GM18517 (cell line): ENCODE results near the gene SPHK2.
"Not testable (repeated sequence)": the region's sequence is repeated elsewhere in the genome, so short reads cannot be mapped to it uniquely, and the experiment has no call there.

Experiments
- ATAC-seq: cut with Tn5 transposase; IDR thresholded peaks from one replicate; pipeline ENCODE4 v1.9.1; 2021; ENCODE audit warnings: mild to moderate bottlenecking, moderate library complexity; ENCODE audit not compliant: unreplicated experiment

The SPHK2 gene, protein sequence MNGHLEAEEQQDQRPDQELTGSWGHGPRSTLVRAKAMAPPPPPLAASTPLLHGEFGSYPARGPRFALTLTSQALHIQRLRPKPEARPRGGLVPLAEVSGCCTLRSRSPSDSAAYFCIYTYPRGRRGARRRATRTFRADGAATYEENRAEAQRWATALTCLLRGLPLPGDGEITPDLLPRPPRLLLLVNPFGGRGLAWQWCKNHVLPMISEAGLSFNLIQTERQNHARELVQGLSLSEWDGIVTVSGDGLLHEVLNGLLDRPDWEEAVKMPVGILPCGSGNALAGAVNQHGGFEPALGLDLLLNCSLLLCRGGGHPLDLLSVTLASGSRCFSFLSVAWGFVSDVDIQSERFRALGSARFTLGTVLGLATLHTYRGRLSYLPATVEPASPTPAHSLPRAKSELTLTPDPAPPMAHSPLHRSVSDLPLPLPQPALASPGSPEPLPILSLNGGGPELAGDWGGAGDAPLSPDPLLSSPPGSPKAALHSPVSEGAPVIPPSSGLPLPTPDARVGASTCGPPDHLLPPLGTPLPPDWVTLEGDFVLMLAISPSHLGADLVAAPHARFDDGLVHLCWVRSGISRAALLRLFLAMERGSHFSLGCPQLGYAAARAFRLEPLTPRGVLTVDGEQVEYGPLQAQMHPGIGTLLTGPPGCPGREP

DNA sequence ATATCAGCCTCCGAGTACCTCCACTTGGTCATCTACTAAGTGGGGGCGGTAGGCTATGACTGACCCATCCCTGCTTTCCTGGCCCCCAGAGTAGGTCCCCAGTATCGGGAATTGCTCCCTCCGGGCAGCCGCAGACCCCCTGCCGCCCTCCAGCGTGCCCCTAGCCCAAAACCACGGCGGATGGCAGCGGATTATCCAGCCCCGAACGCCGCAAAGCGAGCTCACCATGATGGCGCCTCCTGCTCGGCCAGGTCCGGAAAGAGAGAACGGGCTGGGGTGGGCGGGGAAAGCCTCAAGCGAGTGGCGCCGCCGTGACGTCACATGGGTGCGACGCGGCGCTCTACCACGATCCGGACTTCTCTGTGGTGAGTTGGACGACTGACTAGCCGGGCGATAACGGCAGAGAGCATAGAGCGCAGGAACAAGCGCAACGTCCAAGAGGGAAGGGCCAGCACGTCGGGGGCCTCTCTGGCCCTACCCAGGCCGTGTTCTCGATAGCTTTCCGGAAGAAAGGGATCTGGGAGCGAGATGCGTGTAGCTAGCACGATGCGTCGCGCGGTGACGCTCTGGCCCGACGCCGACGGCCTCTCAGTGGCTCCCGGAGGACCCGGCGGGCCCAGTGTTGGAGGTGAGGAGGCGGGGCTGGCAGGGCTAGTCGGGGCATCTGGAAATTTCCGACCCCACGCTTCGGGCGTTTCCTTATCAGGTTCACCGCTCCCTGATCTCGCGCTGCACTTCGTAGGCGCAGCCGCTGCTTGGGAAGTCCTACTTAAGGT, at the start of gene SPHK2, which contains the start of gene RPL18:
Gene SPHK2 (plus strand): TSS at position 591 of the 776 bp plus-strand sequence. CDS start 1,009 bp downstream, outside the sequence.
Gene RPL18 (minus strand): TSS at position 263 of the 776 bp plus-strand sequence. CDS start 35 bp downstream, at position 228.
- peak; percentile 91 for ATAC-seq

DNA sequence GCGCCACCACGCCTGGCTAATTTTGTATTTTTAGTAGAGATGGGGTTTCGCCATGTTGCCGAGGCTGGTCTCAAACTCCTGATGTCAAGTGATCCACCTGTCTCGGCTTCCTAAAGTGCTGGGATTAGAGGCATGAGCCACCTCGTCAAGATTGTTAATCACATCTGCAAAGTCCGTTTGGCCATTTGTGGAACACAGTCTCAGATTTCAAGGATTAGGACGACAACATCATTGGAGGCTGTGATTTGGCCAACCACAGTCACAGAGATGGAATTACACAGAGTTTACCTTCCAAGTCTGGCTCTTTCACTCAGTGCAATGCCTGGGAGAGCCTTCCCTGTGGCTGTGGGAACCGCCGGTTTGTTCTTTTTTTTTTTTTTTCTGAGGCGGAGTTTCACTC, 49.5 kb upstream of the SPHK2 start:
- no peak for ATAC-seq

GRCh38 chr19:48571378-48572162, 47.7 kb upstream of the SPHK2 start:
- ATAC-seq = no peak

DNA sequence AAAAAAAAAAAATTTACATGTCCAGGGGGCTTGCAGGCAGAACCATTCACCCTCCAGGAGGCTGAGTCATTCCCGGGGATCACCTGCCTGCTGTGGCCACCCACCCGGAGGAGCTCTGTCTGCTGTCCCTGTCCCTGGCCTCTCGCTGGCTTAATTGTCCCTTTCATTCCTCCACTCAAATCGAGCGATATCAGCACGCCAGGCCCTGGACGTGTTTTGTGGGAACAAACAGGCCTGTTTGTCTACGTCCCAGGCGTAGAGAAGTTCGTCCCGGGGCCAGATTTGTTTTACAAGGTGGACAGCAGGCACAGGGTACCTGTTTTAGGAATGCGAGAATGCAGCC, 46.2 kb upstream of the SPHK2 start:
- no peak for ATAC-seq

DNA sequence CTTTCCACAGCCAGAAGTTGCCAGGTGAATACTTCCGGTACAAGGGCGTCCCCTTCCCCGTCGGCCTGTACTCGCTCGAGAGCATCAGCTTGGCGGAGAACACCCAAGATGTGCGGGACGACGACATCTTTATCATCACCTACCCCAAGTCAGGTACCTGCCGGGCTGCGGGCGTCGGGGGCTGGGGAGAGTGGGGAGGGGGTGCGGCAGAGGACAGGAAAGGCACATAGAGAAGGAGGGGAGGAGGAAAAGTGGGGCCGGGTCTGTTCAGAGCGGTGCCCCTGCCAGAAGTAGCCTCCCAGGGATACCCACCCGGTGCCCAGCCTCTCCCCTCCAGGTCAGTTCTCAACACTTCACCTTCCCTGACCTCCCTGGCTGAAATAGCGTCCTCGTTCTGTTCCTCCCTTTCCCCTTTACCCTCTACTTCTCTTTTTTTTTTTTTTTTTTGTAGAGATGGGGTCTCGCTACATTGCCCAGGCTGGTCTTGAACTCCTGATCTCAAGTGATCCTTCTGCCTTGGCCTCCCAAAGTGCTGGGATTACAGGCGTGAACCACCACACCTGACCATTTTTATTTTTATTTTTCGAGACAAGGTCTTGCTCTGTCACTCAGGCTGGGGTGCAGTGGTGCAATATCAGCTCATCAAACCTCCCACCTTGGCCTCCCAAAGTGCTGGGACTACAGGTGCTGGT, 43.2 kb upstream of the SPHK2 start:
- ATAC-seq = no peak

GRCh38 chr19:48577908-48578307, 41.4 kb upstream of the SPHK2 start:
- ATAC-seq = not testable (repeated sequence)

DNA sequence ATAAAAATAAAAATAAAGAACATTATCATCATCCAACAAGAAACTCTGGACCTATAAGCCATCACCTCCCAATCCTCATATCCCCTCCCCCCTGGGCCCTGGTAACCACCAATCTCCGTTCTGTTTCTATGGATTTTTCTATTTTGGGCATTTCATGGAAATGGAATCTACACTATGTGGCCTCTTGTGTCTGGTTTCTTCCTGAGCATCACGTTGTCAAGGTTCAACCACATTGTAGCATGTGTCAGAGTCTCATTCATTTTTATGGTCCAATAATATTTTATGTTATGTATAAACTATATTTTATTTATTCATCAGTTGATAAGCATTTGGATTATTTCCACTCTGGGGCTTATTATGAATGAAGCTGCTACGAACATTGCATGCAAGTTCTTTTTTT, 40.4 kb upstream of the SPHK2 start:
- ATAC-seq = no peak

DNA sequence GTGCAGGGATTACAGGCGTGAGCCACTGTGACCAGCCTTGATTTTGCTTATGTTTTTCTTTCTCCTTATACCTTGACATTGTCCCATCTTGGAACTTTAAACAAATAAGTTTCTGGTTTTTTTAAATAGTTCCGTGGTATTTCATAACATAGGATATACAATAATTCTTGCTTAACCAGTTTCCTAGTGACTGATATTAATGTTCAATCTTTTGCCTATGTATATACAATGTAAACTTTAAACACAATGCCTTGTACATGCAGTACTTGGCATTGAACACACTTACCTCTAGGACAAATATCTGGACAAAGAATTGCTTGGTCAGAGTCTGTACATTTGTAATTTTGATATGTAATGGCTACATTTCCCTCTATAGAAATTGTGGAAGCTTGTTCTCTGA, 37.1 kb upstream of the SPHK2 start:
- ATAC-seq = no peak

DNA sequence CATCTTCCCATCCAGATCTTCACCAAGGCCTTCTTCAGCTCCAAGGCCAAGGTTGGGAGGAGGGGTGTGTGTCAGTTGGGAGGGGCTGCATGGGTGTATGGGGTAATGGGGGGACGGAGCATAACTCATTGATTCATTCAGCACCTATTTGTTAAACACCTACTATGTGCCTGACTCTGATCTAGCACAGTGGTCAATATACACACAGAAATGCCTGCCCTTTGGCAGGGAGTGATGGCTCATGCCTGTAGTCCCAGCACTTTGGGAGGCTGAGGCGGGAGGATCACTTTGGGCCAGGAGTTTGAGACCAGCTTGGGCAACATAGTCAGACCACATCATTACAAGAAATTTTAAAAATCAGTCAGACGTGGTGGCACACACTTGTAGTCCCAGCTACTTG, 31.9 kb upstream of the SPHK2 start:
- ATAC-seq = no peak

DNA sequence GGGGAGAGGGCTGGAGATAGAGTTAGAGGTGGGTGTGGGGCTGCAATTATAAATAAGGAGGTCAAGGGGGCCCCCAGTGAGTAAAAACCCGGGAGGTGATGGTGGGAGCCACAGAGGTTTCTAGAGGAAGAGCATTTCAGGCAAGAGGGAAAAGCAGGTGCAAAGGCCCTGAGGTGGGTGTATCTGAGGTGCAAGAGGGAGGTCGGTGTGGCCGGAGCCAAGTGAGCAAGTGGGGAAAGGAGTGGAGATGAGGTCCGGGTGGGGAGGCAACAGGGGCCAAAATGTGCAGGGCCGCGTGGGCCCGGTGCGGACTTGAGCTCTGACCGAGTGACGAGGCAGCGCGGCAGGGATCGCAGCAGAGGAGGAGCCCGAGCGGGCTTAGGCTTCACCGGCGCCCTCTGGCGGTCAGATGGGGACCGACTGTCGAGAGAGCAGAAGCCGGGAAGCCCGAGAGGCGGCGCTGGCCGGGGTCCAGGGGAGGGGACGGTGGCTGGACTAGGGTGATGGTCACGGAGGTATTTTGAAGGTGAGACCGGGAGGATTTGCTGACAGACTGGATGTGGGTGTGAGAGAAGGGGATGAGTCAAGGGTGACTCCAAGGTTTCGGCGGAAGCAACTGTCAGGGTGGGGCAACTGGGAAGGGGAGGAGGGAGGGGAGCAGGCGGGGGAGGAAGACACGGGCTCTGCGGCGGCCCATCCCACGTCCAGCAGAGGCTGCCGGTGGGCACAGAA, 30.5 kb upstream of the SPHK2 start:
- ATAC-seq = no peak

GRCh38 chr19:48591021-48591420, 28.3 kb upstream of the SPHK2 start:
- ATAC-seq = no peak

DNA sequence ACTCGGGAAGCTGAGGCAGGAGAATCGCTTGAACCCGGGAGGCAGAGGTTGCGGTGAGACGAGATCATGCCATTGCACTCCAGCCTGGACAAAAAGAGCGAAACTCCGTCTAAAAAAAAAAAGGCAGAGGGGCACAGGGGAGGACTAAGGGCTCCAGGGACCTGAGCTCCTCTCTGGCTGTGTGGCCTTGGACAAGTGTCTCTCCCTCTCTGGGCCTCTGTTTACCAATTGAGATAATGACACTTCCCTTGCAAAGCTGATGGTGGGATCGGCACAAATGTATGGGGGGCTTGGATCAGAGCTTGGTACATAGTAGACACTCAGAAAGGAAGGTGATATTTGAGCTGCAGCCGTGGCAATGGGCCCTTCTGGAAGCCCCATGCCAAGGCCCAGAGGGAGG, 24.1 kb upstream of the SPHK2 start:
- no peak for ATAC-seq

DNA sequence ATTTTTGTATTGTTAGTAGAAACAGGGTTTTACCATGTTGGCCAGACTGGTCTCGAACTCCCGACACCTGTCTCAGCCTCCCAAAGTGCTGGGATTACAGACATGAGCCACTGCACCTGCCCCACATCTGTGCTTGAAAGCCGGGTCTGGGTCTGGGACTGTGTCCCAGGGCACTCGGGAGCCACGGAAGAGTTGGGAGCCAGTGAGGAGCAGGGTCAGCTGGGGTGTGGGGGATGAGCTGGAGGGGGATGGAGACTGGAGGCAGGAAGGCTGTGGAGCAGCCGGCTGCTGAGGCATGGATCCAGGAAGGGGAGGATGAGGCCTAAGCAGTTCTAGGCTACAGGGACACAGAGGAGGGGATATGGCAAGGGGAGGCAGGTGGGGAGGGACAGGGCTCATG, 23.5 kb upstream of the SPHK2 start:
- no peak for ATAC-seq

- ATAC-seq = no peak
Observed at GRCh38 chr19:48596237-48596636, 23.1 kb upstream of the SPHK2 start.

DNA sequence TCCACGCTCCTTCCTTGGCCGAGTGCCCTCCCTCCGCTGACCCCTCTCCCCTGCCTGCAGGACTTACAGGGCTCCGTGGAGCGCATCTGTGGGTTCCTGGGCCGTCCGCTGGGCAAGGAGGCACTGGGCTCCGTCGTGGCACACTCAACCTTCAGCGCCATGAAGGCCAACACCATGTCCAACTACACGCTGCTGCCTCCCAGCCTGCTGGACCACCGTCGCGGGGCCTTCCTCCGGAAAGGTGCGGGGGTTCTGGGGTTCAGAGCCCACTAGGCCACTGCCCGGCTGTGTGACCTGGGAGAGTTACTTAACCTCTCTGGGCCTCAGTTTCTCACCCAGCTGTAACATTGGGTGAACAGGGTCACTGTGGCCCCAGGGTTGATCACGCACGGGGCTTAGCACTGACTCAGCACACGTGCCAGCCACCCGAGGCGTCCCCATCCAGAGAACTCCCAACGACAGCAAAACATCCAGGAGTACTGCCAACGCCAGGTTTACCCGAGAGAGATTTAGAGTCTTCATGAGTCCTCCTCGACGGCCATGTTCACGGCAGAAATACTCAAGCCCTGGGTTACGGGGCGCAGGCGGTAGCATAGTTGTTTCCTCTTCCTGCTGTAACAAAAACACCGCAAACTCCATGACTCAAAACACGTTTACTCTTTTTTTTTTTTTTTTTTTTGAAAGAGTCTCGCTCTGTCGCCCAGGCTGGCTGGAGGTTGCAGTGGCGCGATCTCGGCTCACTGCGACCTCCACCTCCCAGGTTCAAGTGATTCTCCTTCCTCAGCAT, 22.4 kb upstream of the SPHK2 start:
- ATAC-seq = no peak

- no peak for ATAC-seq
Observed at GRCh38 chr19:48598996-48599700, 20.2 kb upstream of the SPHK2 start.

GRCh38 chr19:48600679-48601417, 18.5 kb upstream of the SPHK2 start:
- ATAC-seq = no peak
